NCI-H146 treated with DMSO at 0.1 percent for 48 hours (cell line): ENCODE measurements around the gene RGMA.
"Not testable (repeated sequence)": the region's sequence is repeated elsewhere in the genome, so short reads cannot be mapped to it uniquely, and the experiment has no call there.

Source experiments
- DNase-seq: peaks from one replicate; lab custom pipeline; 2025; ENCODE audit not compliant: unreplicated experiment; lab: John Stamatoyannopoulos, UW

The RGMA gene

DNA sequence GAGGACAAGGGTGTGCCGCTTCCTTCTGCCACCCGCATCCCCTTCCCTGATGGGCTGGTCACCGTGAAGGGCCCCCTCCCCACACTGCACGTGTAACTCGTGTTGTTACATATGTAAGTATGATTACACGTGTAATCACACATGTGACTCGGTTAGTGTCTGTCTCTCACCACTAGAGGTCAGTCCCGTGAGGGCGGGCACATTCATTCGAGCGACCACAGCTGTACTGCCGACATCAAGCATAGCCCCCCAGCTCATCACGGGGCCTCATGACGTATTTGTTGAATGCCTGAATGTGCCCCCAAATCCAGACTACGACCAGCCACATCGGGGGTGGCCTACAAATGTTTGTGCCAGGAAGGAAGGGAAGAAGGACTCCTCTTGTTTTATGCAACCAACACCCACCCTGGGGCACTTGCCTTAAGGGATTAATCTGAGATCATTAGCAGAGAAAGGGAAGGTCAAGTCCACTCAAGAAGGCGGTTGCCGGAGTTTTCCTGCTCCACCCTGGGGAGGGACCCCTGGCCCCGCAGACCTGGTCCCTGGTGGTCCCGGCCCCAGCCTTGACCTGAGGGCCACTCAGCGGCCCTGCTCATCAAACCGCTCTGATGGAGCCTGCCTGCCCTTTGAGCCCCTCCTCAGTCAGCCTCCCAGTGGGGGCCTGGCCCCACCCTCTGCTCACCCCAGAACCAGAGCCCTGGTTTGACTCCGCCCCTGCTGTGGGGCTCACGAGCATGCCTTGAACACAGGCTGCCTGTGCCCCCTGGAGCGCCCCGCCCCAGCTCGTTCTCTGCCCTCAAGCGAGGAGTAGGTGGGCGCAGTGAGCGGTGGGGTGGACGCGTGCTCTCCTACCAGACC lies 52.8 kb downstream of the RGMA start:
- DNase-seq: peak; percentile 51

DNA sequence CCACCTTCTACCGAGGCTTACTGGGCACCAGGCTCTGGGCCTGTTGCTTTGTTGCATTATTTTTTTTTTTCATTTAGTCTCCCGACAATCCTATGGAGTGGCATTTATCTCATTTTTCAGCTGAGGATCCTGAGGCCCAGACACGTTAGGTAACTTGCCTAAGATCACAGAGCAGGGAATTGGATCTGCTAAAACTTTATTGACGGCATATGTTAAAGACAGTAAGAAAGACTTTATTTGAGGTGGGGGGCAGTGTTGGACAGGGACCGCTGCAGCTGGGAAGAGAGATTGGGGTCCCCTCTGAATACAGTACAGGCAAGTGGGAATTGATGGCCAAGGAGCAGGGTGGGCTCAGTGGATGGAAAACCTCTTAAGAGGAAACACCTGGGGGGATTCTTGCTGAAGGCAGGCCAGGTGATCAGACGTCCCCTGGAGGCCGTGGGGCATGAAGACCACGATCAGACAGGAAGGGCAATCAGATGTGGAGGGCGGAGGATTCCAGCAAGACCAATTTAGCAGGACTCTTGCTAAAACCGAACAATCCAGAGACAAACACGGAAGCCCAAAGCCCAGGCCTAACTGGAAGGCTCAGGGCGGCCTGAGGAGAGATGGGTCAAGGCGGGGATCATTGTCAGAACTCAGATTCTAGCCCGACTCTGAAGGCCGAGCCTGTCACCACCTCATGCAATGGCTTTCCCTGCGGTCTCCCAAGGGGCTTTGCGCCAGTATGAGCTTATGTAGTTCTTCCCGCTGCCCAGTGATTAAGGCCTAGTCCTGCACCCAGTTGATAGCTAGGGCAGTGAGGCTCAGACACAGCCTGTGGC lies 53.7 kb downstream of the RGMA start:
- DNase-seq: no peak

DNA sequence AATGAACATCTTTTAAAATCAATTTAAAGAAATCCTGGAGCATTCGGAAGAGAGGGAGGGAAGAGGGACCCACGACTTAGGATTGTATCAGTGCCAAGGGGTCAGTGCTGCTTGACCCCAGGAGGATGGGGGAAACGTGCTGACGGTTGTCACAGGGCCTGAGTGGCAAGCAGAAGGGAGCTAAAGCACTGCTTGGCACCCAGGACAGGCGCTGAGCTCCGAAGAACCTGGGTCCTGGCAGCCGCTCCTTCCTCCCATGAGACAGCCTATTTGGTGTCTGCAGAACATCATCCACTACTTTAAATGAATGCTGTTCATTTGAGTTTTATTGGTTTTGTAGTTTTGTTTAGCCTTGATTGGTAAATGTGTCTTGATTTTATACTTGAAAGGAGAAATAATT lies 54.5 kb downstream of the RGMA start:
- no peak for DNase-seq

DNA sequence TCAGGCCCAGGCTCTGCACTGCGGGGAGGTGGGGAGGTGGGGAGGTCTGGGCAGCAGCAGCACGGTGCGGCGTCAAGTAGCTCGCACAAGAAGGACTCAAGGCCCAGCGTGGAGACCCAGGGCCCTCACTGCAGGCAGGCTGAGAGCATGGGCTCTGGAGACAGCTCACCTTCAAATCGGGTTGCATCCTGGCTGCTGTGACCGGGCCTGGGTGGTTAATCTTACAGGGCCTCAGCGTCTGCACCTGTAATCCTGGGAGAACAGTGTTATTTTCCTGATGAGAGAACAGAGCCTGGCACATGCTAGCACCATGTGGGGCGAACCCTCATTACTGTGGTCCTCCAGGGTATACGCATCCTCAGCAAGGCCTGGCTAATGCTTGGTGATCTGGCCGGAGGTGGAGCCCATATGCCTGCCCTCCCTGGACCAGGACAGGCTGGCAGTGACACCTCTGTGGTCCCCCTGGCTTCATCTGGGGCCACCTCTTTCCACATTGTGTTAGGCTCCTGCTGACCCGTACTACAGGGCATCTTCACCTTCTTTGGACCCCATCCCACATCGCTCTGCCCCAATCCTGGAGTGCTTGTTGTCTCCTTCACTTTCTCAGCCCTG lies 55.5 kb downstream of the RGMA start:
- no peak for DNase-seq

DNA sequence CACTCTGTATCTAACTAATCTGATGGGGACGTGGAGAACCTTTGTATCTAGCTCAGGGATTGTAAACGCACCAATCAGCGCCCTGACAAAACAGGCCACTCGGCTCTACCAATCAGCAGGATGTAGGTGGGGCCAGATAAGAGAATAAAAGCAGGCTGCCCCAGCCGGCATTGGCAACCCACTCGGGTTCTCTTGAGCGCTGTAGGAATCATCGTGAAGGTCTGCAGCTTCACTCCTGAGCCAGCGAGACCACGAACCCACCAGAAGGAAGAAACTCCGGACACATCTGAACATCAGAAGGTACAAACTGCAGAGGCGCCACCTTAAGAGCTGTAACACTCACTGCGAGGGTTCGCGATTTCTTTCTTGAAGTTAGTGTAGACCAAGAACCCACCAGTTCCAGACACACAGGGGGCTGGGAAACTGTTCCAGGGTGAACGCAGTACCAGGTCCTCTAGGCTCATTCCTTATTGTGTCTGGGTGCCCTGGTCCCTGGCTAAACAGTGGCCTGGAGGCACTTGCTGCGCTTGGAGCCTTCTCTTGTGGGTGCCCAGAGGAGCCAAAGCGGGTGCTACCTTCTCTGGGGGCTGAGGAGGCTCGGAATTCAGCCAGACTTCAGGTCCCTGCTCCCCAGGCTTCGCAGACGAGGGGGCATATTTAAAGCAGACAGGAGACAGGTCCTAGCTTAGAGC lies 56.4 kb downstream of the RGMA start:
- DNase-seq: not testable (repeated sequence)

DNA sequence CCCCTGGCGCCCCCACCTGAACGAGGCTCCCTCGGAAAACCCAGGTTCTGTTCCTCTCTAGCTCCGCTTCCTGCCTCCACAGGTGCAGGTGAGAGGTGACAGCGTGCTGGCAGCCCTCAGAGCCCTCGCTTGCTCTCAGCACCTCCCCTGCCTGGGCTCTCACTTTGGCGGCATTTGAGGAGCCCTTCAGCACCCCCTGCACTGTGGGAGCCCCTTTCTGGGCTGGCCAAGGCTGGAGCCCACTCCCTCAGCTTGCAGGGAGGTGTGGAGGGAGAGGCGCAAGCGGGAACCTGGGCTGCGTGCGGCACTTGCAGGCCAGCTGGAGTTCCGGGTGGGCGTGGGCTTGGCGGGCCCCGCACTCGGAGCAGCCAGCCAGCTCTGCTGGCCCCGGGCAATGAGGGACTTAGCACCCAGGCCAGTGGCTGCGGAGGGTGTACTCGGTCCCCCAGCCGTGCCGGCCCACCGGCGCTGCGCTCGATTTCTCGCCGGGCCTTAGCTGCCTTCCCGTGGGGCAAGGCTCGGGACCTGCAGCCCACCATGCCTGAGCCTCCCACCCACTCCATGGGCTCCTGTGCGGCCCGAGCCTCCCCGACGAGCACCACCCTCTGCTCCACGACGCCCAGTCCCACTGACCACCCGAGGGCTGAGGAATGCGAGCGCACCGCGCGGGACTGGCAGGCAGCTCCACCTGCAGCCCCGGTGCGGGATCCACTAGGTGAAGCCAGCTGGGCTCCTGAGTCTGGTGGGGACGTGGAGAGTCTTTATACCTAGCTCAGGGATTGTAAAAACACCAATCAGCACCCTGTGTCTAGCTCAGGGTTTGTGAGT lies 57.2 kb downstream of the RGMA start:
- DNase-seq: not testable (repeated sequence)

DNA sequence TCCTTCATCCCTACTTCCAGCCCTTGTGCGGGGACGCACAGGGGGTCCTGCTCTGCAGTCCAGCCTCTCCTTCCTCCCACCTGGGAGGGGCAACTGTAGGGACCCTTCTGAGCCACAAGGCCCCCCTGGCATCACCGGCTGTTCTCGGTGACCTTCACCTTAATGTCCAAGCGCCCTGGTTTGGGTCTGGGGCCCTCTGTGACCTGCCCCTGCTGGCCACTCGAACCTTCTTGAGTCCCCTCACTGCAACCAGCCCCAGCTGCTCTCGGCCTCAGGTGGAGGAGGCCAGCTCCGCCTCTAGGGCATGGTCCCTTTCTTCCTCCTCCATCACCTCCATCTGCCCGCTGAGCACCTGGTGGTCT lies 57.9 kb downstream of the RGMA start:
- DNase-seq: no peak

DNA sequence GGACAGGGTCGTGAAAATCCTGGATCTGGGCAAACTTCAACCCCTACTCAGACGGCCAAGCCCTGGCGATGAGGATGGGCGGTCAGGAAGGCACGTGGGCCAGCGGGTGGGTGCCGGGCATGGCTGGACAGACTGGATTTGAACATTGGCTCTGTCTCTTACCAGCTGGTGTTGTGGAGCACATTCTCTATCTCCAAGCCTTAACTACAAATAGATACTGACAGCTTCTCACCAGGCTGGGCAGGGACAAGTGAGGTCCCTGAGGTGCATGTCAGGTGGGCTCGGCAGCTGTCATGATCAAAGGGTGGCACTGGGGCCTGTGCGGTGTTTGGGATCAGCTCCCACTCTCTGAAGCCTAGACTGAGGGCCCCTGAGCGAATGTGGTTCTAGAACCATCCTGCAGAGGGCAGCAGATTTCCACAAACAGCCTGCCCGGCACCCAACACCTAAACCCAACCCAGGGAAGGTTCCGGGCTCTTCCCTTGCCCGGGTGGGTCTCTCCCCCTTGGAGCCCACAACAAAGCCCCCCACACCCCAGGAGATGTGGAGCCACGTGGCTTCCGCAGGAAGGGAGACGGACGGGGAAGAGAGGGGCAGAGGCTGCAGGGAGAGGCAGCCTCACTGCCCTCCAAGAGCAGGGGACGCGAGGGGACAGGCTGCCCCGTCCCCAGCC lies 58.4 kb downstream of the RGMA start:
- peak; percentile 31 for DNase-seq

DNA sequence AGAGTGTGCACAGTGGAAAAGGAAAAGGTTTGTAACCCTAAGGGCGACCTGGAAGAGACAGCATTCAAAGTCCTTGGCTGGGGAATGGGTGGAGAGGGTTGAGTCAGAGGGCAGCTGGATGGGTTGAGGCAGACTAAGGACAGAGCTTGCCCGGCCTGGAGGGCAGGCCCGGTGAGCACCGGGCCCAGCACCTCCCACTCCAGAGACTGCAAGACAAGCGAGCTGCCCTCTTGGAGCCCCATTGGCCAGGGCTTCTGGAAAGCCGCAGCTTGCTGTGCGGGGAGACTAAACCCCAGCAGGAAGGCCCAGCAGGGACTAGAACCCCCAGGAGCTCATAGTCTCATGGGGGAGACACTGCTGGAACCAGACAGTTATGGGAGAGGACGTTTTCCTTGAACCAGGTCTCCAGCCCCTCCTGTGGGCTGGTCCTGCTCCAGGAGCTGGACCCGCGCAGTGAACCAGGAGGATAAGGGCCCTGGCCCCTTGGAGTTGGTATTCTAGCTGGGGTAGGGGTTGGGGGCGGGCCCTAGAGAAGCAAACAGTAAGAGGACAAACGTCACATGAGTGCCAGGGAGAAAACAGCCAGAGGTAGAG lies 59.1 kb downstream of the RGMA start:
- DNase-seq: no peak

DNA sequence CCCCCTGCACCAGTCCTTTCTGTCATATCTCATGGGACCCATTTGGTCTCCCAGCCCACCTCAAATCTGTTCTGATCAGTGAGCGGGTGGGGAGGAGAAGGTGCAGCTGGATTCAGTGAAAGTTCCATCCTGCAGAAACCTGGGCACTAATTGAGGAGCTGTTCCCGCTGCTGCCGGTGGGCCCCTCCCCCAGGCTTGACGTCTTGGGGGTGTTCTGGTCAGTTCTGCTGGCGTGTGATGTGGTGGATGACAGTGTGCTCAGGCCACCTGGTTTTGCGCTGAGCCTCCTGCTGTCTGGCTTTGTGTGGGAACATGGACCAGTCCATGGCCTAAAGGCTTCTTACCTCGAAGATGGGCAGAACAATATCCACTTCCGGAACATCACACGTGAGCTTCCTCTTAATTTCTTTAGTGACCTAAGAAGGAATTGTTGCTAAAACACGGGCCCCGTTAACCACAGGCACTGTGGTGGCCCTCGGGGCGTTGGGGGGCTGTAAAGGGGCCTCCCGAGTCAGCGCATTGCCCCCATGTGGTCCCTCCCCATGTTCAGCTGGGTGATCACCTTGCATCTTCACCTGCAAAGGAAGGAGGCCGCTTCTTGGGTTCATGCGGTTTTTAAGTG lies 59.7 kb downstream of the RGMA start:
- no peak for DNase-seq

DNA sequence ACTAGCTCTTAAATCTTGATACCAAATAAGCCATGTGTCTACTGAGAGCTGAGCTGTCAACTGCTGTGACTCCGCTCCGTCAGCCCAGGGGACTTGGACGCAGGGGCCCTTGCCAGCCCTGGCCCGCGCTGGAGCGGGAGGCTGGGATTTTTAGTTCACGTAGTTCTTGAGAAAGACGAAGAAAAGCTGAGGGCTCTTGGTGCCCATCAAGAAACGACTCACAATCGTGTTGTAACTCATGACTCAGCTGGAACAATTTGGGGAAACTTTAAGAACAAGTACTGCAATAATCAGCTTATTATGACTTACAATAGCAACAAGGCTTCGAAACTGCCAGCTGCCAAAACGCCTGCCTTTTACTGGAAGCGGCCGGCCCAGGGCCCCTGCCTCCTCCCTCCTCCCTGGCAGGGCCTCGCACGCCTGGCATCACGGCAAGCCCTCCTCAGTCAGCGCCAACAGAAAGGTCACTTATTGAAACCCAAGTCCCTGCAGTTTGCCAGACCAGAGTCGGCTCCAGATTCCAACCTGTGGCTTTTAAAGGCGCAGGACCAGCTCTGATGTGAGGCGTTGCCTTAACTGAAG lies 60.3 kb downstream of the RGMA start:
- DNase-seq: no peak

DNA sequence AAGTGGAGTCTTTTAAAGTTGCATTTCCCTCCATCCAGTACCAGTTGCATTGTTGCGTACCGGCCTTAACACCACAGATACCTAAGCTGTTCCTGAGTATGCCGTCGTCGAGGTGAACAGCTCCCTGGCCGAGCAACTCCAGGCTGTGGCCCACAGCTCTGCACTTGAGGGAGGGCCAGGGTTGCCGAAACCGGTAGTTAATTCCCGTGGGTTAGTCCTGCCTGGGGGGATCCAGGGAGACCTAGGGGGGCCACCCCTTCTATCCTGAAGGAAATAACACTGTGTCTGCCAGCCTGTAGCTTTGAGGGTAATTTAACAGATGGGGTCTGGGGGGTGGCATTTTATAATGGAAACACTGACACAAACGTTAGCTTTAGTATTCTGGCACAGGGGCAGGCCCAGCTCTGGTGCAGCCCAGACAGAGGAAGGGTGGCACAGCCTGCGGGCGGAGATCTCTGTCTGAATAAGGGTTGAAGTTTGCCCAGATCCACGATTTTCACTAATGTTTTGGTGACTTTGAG lies 60.8 kb downstream of the RGMA start:
- no peak for DNase-seq

DNA sequence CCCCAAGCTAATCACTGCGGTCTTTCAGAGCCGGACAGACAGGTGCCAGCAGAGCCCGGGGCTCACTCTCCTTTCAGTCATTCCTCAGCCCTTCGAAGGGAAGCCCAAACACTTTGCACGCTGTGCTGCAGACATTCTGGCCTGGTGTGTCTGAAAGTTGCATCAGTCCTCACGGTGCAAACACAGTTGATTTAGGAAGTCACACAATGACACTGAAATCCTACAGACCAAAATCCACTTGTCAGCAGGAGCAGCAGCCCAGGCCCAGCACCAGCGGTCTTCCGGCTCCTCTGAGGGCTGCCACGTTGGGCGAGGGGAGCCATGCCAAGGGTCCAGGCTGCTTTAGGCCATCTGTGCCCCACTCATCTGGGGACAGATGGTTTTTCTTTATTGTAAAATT lies 61.6 kb downstream of the RGMA start:
- DNase-seq: no peak

DNA sequence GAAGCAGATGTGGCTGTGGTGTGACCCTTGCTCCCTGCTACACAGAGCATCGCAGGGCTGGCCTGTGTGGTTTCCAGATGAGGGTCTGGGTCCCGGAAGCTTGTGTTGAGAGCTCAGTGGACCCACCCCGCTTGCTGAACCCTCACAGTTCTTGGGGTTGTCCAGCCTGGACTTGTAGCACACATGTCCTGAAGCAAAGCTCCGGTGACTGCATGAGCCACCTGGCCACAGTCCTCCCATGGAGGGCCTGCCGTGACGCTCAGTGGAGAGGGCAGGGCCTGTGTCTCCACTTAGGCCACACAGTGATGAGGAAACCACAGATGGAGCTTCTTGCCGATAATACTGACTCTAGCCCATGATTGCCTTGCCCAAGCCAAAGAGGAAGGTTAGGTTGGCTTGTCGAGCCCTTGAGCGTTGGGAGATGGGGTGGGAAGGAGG lies 62.6 kb downstream of the RGMA start:
- DNase-seq: no peak

DNA sequence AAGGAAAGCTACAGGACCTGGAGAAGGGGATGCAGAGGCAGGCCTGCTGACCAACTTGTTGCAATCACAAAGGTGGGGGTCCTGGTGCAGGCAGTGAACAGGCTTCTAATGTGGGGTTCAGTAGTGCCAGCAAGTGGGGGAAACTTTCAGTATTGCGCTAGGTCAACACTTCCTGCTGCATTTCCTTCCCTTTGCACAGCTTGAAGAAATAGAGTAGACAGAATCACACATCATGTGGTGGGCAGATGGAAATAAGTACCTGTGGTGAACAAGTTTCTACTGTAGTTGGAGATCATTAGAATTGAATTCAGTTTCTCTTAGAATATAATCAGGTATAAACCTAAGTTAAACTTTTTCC lies 63.4 kb downstream of the RGMA start:
- no peak for DNase-seq

DNA sequence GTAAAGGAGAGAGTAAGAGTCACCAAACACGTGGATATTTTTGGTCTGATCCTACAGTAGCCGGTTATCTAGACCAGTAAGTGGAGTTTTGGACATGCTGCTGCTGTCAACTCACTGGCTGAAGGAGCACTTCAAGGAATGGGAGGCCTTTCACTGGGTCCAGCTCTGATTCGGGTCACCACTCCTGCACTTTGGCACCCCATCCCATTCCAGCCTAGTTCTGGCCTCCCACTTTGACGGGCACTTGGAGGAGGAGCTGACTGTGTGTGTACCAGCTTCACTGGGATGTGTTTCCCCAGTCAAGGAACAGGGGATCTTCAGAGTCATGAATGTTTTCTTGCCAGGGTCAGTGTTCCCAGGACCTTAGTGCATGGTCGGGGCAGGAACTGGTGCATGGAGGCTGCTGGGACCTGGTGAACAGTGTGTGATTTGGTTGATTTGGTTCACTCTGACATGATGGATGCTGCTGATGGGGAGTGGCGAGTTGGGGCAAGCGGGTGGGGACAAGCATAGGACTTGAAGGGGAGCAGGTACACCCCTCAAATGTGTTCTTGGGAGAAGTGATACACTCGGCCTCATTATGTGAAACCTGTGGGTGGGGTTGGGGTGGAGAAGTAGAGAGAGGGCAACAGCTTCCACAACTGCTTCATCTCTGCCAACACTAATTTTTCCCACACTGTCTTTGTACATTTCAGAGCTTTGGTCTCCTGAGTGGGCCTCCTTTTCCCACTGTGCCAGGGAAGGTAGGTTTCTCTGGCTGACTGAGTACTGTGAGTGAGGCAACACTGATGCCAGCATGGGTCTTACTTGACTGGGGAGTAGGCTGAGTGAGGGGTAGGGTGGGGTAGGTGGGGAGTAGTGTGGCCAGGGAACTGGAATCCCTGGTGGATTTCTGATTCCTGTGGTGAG lies 64.0 kb downstream of the RGMA start:
- DNase-seq: no peak

DNA sequence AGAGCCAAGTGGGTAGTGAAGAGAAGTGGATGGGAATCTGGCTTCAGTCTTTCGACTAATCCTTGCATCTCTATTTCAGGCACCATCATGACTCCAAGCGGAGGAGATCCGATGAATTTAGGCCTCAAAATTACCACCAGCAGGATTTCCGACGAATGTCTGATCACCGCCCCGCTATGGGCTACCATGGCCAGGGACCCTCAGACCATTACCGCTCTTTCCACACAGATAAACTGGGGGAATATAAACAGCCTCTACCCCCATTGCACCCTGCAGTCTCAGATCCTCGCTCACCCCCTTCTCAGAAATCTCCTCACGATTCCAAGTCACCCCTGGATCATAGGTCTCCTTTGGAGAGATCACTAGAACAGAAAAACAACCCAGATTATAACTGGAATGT lies 64.7 kb downstream of the RGMA start:
- no peak for DNase-seq
